Prostate gland (tissue), 2 donors: ENCODE results near the gene SBNO2.

ENCODE experiments used
- POLR2A ChIP-seq: fragments of 450-650 bp; IDR thresholded peaks from one replicate; pipeline ENCODE4 v1.6.1; 2016; ENCODE audit warnings: antibody characterized with exemption, mild to moderate bottlenecking
- TF ChIP-seq, protein P1 (sequence below), 4 experiments: fragments of 200-600 bp in 2 of 4; fragments of 450-650 bp in 2 of 4; sonication (generic) in 2 of 4; IDR thresholded peaks; 1 replicate in 3 of 4; 2 replicates in 1 of 4; pipeline ENCODE4 v1.5.1; 2016 to 2019; ENCODE audit warnings: antibody characterized with exemption in 4 of 4, mild to moderate bottlenecking in 2 of 4, moderate library complexity in 2 of 4

DNA sequence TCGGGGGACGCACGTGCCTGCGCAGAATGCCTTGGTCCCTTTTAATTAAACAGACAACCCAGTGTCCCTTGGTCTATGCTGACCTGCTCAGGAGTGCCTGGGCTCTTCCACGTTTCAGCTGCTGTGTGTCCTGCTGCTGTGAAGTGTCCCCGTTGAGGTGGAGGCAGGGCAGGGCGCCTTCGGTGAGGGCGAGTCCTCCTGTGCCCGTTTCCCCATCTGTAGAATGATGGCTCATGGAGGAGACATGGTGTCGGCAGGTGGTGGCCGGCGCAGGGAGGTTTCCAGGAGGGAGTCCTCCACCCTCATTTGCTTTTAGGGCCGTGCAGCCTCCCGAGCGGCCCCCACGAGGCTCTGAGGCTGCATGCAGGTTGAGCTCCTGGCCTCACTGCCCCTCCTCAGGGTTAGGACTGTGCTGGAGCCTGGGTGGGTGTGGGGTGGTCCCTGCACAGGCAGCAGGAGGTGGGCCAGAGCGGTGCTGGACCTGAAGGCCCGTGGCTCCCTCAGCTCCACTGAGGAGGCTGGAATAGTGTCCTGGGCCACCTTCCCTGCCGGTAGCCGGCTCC, 40.3 kb upstream of the SBNO2 start:
- TF ChIP-seq POLR2A, result no peak
- TF ChIP-seq, protein P1, sequence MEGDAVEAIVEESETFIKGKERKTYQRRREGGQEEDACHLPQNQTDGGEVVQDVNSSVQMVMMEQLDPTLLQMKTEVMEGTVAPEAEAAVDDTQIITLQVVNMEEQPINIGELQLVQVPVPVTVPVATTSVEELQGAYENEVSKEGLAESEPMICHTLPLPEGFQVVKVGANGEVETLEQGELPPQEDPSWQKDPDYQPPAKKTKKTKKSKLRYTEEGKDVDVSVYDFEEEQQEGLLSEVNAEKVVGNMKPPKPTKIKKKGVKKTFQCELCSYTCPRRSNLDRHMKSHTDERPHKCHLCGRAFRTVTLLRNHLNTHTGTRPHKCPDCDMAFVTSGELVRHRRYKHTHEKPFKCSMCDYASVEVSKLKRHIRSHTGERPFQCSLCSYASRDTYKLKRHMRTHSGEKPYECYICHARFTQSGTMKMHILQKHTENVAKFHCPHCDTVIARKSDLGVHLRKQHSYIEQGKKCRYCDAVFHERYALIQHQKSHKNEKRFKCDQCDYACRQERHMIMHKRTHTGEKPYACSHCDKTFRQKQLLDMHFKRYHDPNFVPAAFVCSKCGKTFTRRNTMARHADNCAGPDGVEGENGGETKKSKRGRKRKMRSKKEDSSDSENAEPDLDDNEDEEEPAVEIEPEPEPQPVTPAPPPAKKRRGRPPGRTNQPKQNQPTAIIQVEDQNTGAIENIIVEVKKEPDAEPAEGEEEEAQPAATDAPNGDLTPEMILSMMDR (IDR thresholded peaks at IDR 0.05), result no peak
